HUES48 (cell line): ENCODE measurements around the gene CYP51A1.
"Not testable (repeated sequence)": the region's sequence is repeated elsewhere in the genome, so short reads cannot be mapped to it uniquely, and the experiment has no call there.

Experiments
- H3K27ac ChIP-seq: one replicate; pipeline ENCODE4 v1.7.0; 2013; ENCODE audit warnings: low read depth, low read length, inconsistent platforms
- H3K27me3 ChIP-seq: 2 replicates; pipeline ENCODE4 v1.6.1; 2013; ENCODE audit warnings: mild to moderate bottlenecking, low read length; ENCODE audit not compliant: control insufficient read depth, insufficient read depth
- H3K36me3 ChIP-seq: 2 replicates; pipeline ENCODE4 v1.6.1; 2013; ENCODE audit warnings: low read length; ENCODE audit not compliant: control insufficient read depth, insufficient read depth
- H3K4me1 ChIP-seq: 2 replicates; pipeline ENCODE4 v1.6.1; 2013; ENCODE audit warnings: mild to moderate bottlenecking, low read length; ENCODE audit not compliant: control insufficient read depth, insufficient read depth
- H3K4me3 ChIP-seq: 2 replicates; pipeline ENCODE4 v1.5.1; 2013; ENCODE audit warnings: mild to moderate bottlenecking, low read depth, low read length
- H3K9ac ChIP-seq: 2 replicates; pipeline ENCODE4 v1.6.1; 2013; ENCODE audit warnings: mild to moderate bottlenecking, low read depth, low read length, moderate library complexity
- H3K9me3 ChIP-seq: 2 replicates; pipeline ENCODE4 v1.6.1; 2013; ENCODE audit warnings: low read length; ENCODE audit not compliant: control insufficient read depth, insufficient read depth

Gene CYP51A1

GRCh38 chr7:92083922-92084321 lies 50.4 kb downstream of the CYP51A1 start:
- H3K9ac ChIP-seq, H3K4me3 ChIP-seq, H3K4me1 ChIP-seq, H3K27ac ChIP-seq, H3K27me3 ChIP-seq, H3K9me3 ChIP-seq: not testable (repeated sequence)
- H3K36me3 ChIP-seq, result peaks cover 78% of the 10 kb centered on the region

- H3K27me3 ChIP-seq, result no peaks in the 10 kb centered on the region
- H3K4me1 ChIP-seq, result no peaks in the 10 kb centered on the region
- no peaks in the 10 kb centered on the region for H3K9me3 ChIP-seq
- H3K36me3 ChIP-seq, result peaks cover 32% of the 10 kb centered on the region
- no peak overlapping the region for H3K4me3 ChIP-seq
- H3K9ac ChIP-seq, result no peak overlapping the region
- H3K27ac ChIP-seq, result no peak overlapping the region
Measured at GRCh38 chr7:92076509-92076908, 57.8 kb downstream of the CYP51A1 start.

GRCh38 chr7:92075455-92076158 lies 58.7 kb downstream of the CYP51A1 start:
- Histone ChIP-seq H3K9ac (no peak overlapping the region), H3K36me3 (peaks cover 33% of the 10 kb centered on the region), H3K9me3 (no peaks in the 10 kb centered on the region), H3K27ac (no peak overlapping the region), H3K4me3 (no peak overlapping the region), H3K4me1 (no peaks in the 10 kb centered on the region), H3K27me3 (no peaks in the 10 kb centered on the region)

GRCh38 chr7:92072708-92073107 lies 61.6 kb downstream of the CYP51A1 start:
- H3K4me3 ChIP-seq, result no peak overlapping the region
- H3K9ac ChIP-seq, result no peak overlapping the region
- H3K27me3 ChIP-seq, result no peaks in the 10 kb centered on the region
- no peaks in the 10 kb centered on the region for H3K9me3 ChIP-seq
- no peak overlapping the region for H3K27ac ChIP-seq
- H3K4me1 ChIP-seq, result no peaks in the 10 kb centered on the region
- H3K36me3 ChIP-seq, result peaks cover 23% of the 10 kb centered on the region

GRCh38 chr7:92072121-92072520 lies 62.2 kb downstream of the CYP51A1 start:
- H3K9me3 ChIP-seq, result no peaks in the 10 kb centered on the region
- H3K36me3 ChIP-seq, result peaks cover 23% of the 10 kb centered on the region
- H3K27ac ChIP-seq, result no peak overlapping the region
- no peak overlapping the region for H3K9ac ChIP-seq
- no peak overlapping the region for H3K4me3 ChIP-seq
- H3K27me3 ChIP-seq, result no peaks in the 10 kb centered on the region
- H3K4me1 ChIP-seq, result no peaks in the 10 kb centered on the region

- no peak overlapping the region for H3K27ac ChIP-seq
- H3K9me3 ChIP-seq, result no peaks in the 10 kb centered on the region
- H3K36me3 ChIP-seq, result peaks cover 32% of the 10 kb centered on the region
- no peak overlapping the region for H3K4me3 ChIP-seq
- H3K4me1 ChIP-seq, result no peaks in the 10 kb centered on the region
- H3K9ac ChIP-seq, result no peak overlapping the region
- no peaks in the 10 kb centered on the region for H3K27me3 ChIP-seq
Measured at GRCh38 chr7:92071032-92071431, 63.2 kb downstream of the CYP51A1 start.

GRCh38 chr7:92064438-92065029 lies 69.7 kb downstream of the CYP51A1 start:
- no peak overlapping the region for H3K27ac ChIP-seq
- no peak overlapping the region for H3K4me3 ChIP-seq

More at GRCh38 chr7:92064438-92065029, 69.7 kb downstream of the CYP51A1 start:
- Histone ChIP-seq H3K9me3 (no peaks in the 10 kb centered on the region), H3K4me1 (no peaks in the 10 kb centered on the region), H3K27me3 (no peaks in the 10 kb centered on the region), H3K9ac (no peak overlapping the region), H3K36me3 (peaks cover 34% of the 10 kb centered on the region)
